ENCODE measurements around the gene TTC39A. TPM values are rescaled to one million over a fixed set of nuclear protein-coding genes. Genes with fewer than 3 reads are reported as not detected.

Gene TTC39A
- total RNA-seq, 1 experiment from 2014 or later = not detected

DNA sequence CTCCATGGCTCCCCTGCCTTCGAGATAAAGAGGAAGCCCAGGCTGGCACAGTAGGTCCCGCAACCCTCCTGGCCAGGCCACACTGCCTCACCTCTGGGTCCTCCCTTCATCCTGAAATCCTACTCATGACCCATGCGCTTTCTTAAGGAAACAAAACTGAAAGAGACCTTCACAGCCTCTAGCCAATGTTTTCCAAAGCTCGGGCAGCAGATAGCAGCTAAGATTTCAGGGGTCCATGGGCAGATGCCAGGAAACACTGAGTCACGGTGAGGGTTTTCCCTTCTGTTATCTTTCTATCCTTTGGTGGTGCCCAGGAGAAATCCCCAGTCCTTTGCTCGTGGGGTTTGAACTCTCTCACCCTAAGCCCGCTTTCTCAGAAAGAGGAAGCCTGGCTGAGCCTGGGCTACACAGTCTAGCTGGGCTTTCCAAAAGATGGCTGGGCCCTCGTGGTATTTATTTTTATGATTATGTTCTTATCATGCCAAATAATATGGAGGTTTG is 26.6 kb downstream of the TTC39A start:
- Histone ChIP-seq H3K36me3 (no peaks in the 10 kb centered on the region), H3K27ac (no peak overlapping the region), H3K4me1 (replicated peaks) (peaks cover 20% of the 10 kb centered on the region), H3K9me3 (replicated peaks) (no peaks in the 10 kb centered on the region), H3K27me3 (replicated peaks) (no peaks in the 10 kb centered on the region), H3K4me3 (no peak overlapping the region)
- DNase-seq (ENCODE audit: low read depth in 1 of 2, low spot score in 2 of 2) = peak in 1 of 2 experiments; percentile 50

DNA sequence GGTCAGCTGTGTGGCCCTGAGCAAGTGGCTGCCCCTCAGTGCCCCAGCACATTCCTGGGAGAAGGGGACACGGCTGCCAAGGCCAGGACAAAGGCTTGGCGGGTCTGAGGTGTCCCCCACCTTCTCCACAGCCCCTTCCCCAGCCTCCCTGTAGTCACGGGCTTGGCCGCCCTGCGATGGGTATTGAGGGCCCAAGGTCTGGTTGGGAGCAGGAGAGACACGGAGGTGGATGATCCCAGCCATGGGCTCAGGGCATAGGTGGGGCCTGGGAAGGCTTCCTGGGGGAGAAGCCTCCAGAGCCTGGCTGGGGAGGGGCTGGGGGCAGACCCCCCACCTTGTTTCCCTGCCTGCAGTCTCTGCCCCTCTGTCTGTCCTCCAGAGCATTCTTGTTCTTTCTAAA is 27.0 kb downstream of the TTC39A start:
- Histone ChIP-seq H3K36me3 (no peaks in the 10 kb centered on the region), H3K9me3 (replicated peaks) (no peaks in the 10 kb centered on the region), H3K27me3 (replicated peaks) (no peaks in the 10 kb centered on the region), H3K4me1 (replicated peaks) (peaks cover 20% of the 10 kb centered on the region), H3K4me3 (no peak overlapping the region), H3K27ac (no peak overlapping the region)
- DNase-seq (ENCODE audit: low read depth in 1 of 2, low spot score in 2 of 2) = no peak

DNA sequence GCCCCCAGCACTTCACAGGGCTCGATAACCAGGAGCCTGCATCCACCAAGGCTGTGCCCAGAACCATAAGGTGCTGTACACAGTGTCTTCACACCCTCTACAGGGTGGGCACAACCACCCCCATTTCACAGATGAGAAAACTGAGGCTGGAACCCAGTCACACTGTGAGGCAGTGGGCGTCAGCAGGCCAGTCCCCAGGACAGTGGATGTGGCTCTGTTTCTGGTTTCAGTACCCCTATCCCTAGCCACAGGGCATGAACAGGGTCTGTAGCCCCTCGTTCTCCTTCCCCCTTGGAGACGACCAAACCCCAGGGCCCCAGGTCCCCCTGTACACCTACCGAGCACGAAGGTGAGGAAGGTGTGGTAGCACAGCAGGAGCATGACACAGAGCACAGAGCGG is 27.6 kb downstream of the TTC39A start:
- H3K4me3 ChIP-seq = no peak overlapping the region
- H3K36me3 ChIP-seq = no peaks in the 10 kb centered on the region
- DNase-seq (ENCODE audit: low read depth in 1 of 2, low spot score in 2 of 2) = no peak
- no peaks in the 10 kb centered on the region for H3K27me3 ChIP-seq (replicated peaks)
- H3K9me3 ChIP-seq (replicated peaks) = no peaks in the 10 kb centered on the region
- peaks cover 20% of the 10 kb centered on the region for H3K4me1 ChIP-seq (replicated peaks)
- no peak overlapping the region for H3K27ac ChIP-seq

DNA sequence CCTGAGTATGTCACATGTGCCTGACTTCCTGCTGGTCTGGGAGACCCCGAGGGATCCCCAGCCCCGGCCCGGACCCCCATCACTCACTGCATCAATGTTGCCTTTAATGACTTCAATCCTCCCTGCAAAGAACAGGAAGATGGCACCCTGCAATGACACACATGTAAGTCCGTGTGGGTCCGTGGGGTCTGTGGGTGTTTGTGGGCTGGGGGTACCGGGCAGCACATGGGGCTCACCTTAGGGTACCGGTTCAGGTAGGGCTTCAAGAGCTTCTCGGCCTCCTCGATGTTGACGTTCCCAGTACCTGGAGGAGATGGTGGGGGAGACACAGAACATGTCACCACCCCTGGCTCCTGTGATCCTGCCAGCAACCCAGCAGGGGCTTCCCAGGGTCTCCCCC is 28.1 kb downstream of the TTC39A start:
- Histone ChIP-seq H3K4me3 (no peak overlapping the region), H3K4me1 (replicated peaks) (peaks cover 24% of the 10 kb centered on the region), H3K9me3 (replicated peaks) (no peaks in the 10 kb centered on the region), H3K27ac (no peak overlapping the region), H3K27me3 (replicated peaks) (no peaks in the 10 kb centered on the region), H3K36me3 (no peaks in the 10 kb centered on the region)
- DNase-seq (ENCODE audit: low read depth in 1 of 2, low spot score in 2 of 2) = no peak

DNA sequence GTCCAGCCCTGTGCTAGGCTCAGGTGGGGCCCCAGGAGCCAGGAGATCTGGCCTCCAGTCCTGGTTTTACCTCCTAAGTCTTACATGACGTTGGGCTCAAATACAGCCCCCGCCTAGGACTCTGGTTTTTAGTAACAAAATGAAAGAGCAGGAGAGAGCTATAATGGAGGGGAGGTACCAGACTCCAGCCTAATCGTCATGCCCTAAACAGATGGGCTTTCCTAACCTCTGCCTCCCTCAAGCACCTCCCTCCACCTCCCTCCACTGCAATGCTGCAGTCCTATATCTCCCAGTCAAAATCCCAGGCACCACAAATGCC is 28.6 kb downstream of the TTC39A start:
- DNase-seq (ENCODE audit: low read depth in 1 of 2, low spot score in 2 of 2) = no peak
- no peaks in the 10 kb centered on the region for H3K36me3 ChIP-seq
- no peaks in the 10 kb centered on the region for H3K27me3 ChIP-seq (replicated peaks)
- H3K4me3 ChIP-seq = no peak overlapping the region
- H3K27ac ChIP-seq = no peak overlapping the region
- H3K9me3 ChIP-seq (replicated peaks) = no peaks in the 10 kb centered on the region
- peaks cover 28% of the 10 kb centered on the region for H3K4me1 ChIP-seq (replicated peaks)

DNA sequence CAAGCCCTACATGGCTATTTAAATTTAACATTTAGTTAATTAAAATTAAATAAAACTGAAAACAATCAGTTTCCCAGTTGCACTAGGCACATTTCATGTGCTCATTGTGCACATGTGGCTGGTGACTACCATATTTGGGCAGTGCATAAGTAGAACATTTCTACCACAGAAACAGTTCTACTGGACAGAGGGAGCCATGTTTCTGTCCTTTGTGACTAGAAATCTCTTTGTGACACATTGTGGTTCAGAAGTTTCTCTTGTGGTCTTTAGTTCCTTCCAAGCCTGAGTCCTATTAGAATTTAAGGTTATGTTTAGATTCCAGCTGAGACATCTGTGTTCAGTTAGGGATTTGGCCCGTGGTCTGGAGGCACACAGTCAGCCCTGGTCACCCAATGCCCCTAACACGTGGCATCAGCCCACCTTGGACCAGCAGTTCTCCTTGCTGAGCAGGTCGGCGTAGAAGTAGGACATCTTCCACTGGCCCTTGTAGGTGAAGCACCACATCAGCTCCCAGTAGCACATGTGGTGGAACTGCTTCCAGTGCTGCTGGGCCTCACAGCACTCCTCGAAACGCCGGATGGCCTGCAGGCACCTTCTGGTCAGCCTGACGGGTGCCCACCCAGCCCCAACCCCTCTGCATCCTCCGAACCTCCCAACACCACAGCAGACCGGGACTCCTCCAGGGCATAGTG is 29.1 kb downstream of the TTC39A start:
- no peak overlapping the region for H3K27ac ChIP-seq
- no peaks in the 10 kb centered on the region for H3K27me3 ChIP-seq (replicated peaks)
- DNase-seq (ENCODE audit: low read depth in 1 of 2, low spot score in 2 of 2) = no peak
- H3K4me1 ChIP-seq (replicated peaks) = peaks cover 33% of the 10 kb centered on the region
- H3K4me3 ChIP-seq = no peak overlapping the region
- H3K36me3 ChIP-seq = no peaks in the 10 kb centered on the region
- H3K9me3 ChIP-seq (replicated peaks) = no peaks in the 10 kb centered on the region

DNA sequence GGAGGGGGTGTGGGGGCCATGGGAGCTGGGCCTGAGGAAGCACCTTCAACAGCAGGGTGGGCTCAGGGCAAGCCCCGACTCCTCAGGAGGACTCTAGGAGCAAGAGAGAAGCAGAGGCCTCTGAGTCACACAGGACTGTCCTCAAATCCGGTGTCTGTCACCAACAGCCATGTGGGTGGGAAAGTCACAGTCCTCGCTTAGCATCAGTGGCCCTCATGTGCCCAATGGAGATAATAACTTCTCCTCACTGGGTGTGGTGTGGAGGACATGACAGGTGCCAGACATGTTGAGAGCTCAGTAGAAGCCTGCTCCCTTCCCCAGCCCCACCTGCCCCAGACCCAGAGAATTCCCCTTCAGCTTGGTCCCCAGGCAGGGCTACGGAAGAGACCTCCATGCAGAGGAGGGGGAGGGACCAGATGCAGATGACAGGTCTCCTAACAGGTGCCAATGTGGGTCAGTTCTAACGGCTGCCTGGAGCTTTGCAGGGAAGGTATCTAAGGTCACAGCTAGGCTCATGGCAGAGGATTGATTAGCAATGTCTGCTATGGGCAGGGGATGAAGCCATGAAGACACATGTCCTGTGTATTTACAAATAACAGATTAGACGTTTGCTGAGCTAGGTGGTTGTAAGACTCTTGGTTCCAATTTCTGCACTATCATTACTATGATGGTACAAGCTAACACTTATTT is 30.2 kb downstream of the TTC39A start:
- no peak for DNase-seq (ENCODE audit: low read depth in 1 of 2, low spot score in 2 of 2)
- Histone ChIP-seq H3K4me3 (no peak overlapping the region), H3K9me3 (replicated peaks) (no peaks in the 10 kb centered on the region), H3K4me1 (replicated peaks) (peaks cover 33% of the 10 kb centered on the region), H3K27me3 (replicated peaks) (no peaks in the 10 kb centered on the region), H3K36me3 (no peaks in the 10 kb centered on the region), H3K27ac (no peak overlapping the region)

DNA sequence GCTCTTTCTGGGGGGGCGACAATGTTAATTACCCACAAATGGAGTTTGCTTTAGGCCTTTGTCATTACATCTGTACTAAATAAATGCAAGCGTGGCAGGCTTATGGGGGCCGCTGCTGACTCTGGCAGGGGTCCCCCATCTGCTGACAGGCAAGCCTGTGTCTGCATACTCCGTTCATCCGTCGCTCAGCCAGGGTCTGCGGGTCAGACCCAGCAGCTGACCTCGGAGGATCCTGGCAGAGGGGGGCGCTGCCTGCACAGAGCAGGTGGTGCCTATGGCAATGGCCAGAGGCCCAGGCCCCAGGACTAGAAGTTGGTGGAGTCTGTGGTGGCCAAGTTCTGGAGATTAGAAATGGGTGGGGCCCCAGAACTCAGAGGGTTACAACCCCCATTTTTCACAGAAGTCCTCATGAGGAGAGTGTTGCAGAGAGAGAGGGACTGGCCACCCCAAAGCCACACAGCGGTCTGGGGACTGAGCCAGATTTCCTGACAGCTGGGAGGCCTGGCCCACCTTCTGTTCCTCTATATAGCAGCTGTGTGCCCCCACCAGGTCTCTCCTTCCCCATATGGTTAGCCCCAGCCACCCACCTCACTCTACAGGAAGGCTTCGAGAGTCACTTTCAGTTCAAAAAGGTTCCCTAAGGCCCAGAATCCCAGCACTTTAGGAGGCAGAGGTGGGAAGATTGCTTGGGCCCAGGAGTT is 31.0 kb downstream of the TTC39A start:
- DNase-seq (ENCODE audit: low read depth in 1 of 2, low spot score in 2 of 2) = no peak
- Histone ChIP-seq H3K36me3 (no peaks in the 10 kb centered on the region), H3K4me1 (replicated peaks) (peaks cover 33% of the 10 kb centered on the region), H3K27ac (no peak overlapping the region), H3K9me3 (replicated peaks) (no peaks in the 10 kb centered on the region), H3K4me3 (no peak overlapping the region), H3K27me3 (replicated peaks) (no peaks in the 10 kb centered on the region)

DNA sequence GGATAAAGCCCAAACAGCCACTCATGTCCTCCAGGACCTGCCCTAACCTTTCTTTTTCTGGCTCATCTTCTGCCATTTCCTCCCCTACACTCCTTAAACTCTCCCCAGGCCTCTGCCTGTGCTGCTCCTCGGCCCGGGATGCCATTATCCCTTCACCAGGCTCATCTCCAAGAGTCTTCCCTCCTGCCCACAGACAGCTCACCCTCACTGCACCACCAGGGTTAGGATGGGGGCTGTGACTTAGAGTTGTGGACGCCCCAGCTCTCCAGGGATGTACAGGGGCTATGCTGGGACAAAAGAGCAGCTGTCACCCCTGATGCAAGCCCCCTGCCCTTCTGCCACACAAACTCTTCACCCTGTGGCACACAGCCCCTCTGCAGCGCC is 32.0 kb downstream of the TTC39A start:
- no peak for DNase-seq (ENCODE audit: low read depth in 1 of 2, low spot score in 2 of 2)
- Histone ChIP-seq H3K4me1 (replicated peaks) (peaks cover 24% of the 10 kb centered on the region), H3K9me3 (replicated peaks) (no peaks in the 10 kb centered on the region), H3K27me3 (replicated peaks) (no peaks in the 10 kb centered on the region), H3K27ac (no peak overlapping the region), H3K36me3 (no peaks in the 10 kb centered on the region), H3K4me3 (no peak overlapping the region)

DNA sequence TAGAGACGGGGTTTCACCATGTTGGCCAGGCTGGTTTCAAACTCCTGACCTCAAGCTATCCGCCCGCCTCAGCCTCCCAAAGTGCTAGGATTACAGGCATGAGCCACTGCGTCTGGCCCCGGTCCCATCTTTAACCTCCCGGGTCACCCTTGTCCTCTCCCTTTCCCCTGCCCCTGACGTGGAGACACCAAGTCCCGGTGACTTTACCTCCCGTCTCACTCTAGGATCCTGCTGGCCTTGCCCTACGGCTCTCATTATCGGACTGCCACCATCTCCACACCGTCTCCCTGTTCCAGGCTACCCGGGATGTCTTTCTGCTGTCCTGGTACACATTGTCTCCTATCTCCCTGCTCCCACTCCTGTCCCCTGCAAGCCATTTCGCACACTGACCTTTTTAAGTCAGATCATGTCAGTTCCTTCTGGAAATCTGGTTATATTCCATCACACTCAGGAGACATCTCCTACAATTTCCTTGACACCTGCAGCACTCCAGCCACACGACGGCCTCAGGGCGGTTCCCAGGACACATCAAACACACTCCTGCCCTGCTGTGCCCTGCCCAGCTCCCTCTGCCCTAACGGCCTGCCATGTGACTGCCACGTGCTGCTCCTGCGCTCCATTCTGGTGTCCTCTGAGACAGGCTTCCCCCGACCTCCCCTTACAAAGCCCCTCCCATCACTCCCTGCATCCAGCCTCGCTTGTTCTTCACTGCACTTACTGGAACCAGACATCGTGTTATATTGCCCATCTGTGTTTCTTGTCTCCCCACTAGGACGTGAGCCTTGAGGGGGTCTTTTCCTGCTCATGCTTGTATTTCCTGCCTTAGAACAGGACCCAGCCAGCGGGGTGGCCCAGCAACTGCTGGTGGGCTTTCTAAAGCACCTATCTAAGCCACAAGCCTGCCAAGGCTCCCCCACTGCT is 32.7 kb downstream of the TTC39A start:
- H3K4me3 ChIP-seq = no peak overlapping the region
- peaks cover 22% of the 10 kb centered on the region for H3K4me1 ChIP-seq (replicated peaks)
- H3K27me3 ChIP-seq (replicated peaks) = no peaks in the 10 kb centered on the region
- H3K36me3 ChIP-seq = no peaks in the 10 kb centered on the region
- no peak for DNase-seq (ENCODE audit: low read depth in 1 of 2, low spot score in 2 of 2)
- no peaks in the 10 kb centered on the region for H3K9me3 ChIP-seq (replicated peaks)
- peak overlapping the region; percentile 12 for H3K27ac ChIP-seq

DNA sequence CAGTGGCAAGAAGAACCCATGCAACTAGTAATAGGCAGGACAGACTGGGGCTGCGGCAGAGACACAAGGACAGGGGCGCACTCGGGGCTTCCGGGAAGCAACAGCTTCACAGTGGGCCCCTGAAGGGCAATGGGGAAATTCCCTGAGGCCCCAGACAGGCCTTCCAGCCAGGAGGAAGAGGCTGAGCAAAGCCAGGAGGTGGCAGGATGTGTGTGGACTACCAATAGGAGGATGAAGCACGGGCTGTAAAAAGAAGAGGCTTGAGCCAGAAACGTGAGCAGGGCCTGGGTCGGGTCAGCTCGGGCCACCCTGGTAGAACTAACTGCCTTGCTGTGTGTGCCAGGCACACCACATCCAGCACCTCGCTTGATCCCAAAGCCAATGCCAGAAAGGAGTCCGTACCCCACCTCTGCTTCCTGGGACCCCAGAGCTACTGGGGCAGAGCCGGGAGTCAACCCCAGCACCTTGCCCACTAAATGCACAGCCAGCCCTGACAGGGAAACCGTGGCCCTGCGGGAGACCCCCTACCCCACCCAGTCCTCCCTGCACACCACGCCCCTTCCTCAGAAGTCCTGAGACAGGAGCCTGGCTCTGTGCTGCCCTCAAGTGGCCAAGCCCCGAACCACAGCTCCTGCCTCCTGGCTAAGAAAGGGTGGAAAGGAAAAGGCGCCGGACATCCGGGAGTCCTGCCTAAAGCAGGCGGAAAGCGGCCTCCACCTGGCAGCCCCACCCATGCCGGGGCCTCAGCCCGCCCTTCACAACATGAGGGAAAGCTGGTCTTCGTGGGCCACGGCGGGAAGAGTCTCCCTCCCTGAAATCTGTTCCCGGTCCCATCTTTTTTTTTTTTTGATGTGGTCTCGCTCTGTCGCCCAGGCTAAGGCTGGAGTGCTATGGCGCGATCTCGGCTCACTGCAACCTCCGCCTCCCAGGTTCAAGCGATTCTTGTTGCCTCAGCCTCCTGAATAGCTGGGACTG is 33.7 kb downstream of the TTC39A start:
- H3K4me3 ChIP-seq = no peak overlapping the region; the same call in 1 of the 2 replicates
- H3K27me3 ChIP-seq (replicated peaks) = no peaks in the 10 kb centered on the region
- H3K27ac ChIP-seq = peak overlapping the region; percentile 12

DNA sequence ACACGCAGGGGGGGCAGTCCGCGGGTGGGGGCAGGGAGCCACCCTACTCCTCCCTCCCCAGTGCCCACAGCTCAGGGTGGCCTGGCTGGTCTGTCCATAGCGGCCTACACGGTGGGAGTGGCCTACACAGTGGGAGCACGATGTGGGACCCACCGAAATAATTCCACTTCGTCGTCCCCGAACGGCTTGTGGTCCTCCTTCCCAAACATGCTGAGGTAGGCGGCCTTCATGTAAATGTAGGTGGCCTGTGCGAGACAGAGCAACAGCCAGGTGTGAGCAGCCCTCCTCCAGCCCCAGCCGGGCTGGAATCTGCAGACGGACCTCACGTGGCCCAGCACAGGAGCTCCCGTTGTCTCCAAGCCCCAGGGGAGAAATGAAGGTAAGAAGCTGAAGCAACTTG is 34.4 kb downstream of the TTC39A start:
- H3K27ac ChIP-seq = no peak overlapping the region
- peaks cover 14% of the 10 kb centered on the region for H3K4me1 ChIP-seq (replicated peaks)
- no peaks in the 10 kb centered on the region for H3K9me3 ChIP-seq (replicated peaks)
- no peak for DNase-seq (ENCODE audit: low read depth in 1 of 2, low spot score in 2 of 2)
- no peaks in the 10 kb centered on the region for H3K36me3 ChIP-seq
- no peaks in the 10 kb centered on the region for H3K27me3 ChIP-seq (replicated peaks)
- H3K4me3 ChIP-seq = no peak overlapping the region

More for the DNA sequence above, 33.7 kb downstream of the TTC39A start:
- Histone ChIP-seq H3K36me3 (no peaks in the 10 kb centered on the region), H3K4me1 (replicated peaks) (peaks cover 21% of the 10 kb centered on the region), H3K9me3 (replicated peaks) (no peaks in the 10 kb centered on the region)
- peak; percentile 89 to 90 for DNase-seq (ENCODE audit: low read depth in 1 of 2, low spot score in 2 of 2)
